Activated naive CD4-positive, alpha-beta T cell treated with anti-CD3 and anti-CD28 coated beads, Interleukin-2, amount 10 ng/mL, durations not matched to agents 7 days and 5 days (primary cell): Measurements from ENCODE around the gene USP17L30.
"Not testable (repeated sequence)": the region's sequence is repeated elsewhere in the genome, so short reads cannot be mapped to it uniquely, and the experiment has no call there.

Experiments
- CTCF ChIA-PET: fragments of 350-600 bp; sonication (Branson Sonifier 250); formaldehyde crosslinking; loops from one replicate; lab custom pipeline; 2021; ENCODE audit warnings: antibody characterized with exemption; lab: Charles Lee
- DNase-seq: peaks from one replicate; pipeline ENCODE4 v3.0.0-alpha.2; 2020
- H3K27ac Mint-ChIP-seq: one replicate; pipeline ENCODE4 v1.8.0; 2021; ENCODE audit warnings: mild to moderate bottlenecking, moderate library complexity, mixed read lengths
- H3K27me3 Mint-ChIP-seq: one replicate; pipeline ENCODE4 v1.8.0; 2021; ENCODE audit warnings: mild to moderate bottlenecking, mixed read lengths
- H3K36me3 Mint-ChIP-seq: one replicate; pipeline ENCODE4 v1.8.0; 2021; ENCODE audit warnings: mixed read lengths
- H3K4me1 Mint-ChIP-seq: one replicate; pipeline ENCODE4 v1.8.0; 2021; ENCODE audit warnings: mixed read lengths
- H3K4me3 Mint-ChIP-seq: one replicate; pipeline ENCODE4 v1.8.0; 2021; ENCODE audit warnings: mild to moderate bottlenecking, moderate library complexity, mixed read lengths
- H3K9me3 Mint-ChIP-seq: one replicate; pipeline ENCODE4 v1.8.0; 2021; ENCODE audit warnings: mixed read lengths

Gene USP17L30

GRCh38 chr4:9405774-9406173 lies 42.8 kb downstream of the USP17L30 start:
- CTCF ChIA-PET, H3K36me3 Mint-ChIP-seq, H3K27ac Mint-ChIP-seq, H3K9me3 Mint-ChIP-seq, H3K4me1 Mint-ChIP-seq, DNase-seq, H3K27me3 Mint-ChIP-seq, H3K4me3 Mint-ChIP-seq: not testable (repeated sequence)

GRCh38 chr4:9406491-9406890 lies 43.6 kb downstream of the USP17L30 start:
- DNase-seq, H3K4me3 Mint-ChIP-seq, H3K36me3 Mint-ChIP-seq, H3K27me3 Mint-ChIP-seq, H3K27ac Mint-ChIP-seq, H3K4me1 Mint-ChIP-seq, H3K9me3 Mint-ChIP-seq, CTCF ChIA-PET: not testable (repeated sequence)

DNA sequence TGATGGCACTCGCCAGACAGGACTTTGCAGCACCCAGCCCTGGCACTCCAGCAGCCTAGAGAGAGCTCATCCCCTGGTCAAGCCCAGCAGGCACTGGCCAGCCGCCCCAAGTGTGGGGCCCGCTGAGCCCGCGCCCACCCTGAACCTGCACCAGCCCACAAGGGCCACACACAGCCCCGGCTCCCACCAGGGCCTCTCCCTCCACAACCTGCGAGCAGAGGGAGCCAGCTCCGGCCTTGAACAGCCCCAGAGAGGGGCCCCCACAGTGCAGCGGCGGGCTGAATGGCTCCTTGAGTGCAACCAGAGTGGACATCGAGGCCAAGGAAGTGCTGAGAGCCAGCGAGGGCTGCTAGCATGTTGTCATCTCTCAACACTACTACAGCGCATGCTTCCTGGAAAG lies 46.9 kb downstream of the USP17L30 start:
- Mint-ChIP-seq H3K4me1 (no peaks in the 10 kb centered on the region), H3K36me3 (no peaks in the 10 kb centered on the region), H3K27ac (no peak overlapping the region), H3K4me3 (no peak overlapping the region), H3K27me3 (no peaks in the 10 kb centered on the region), H3K9me3 (no peaks in the 10 kb centered on the region)
- DNase-seq = no peak
- CTCF ChIA-PET = no interaction called here
